ENCODE data around the gene ATOSA.

DNA sequence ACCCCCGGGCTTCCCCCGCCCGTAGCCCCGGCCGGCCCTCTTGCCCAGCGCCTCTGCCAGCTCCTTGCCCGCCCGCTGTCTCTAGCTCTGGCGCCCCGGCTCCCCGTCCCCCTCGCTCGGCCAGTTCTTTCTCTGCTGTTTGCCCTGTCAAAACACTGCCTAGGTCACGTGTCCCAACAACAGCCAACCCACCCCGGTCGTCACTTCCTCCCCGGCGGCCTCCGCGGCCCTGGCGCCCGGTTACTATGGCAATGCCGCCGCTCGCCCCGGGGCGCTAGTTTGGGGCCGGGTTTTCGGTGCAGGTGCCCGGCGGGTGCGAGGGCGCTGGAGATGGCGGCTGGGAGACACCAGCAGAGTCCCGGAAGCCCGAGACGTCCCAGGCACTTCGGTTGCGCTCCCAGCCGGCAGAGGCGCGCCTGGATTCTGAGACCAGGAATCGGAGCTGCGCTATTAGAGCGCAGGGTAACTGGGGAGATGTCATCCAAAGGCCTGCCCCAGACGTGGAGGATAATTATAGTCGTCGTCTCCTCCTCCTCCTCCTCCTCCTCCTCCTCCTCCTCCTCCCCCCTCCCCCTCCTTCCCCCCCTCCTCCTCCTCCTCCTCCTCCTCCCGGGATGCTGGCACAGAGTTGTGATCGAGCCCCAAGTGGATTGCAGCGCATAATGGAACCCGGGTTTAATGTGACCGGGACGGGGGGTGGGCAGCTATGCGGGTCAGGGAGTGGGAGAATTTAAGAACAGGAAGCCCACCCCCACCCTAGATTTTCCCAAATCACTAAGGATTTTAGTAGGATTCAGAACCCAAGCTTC, at the start of gene ATOSA:
- TF ChIP-seq POLR2AphosphoS5 (IDR thresholded peaks at IDR 0.05) (peak; percentile 58 to 95 (median 83)), EP300 (IDR thresholded peaks at IDR 0.05) (no peak)
